Mesenteric fat pad (tissue), 1 donor: ENCODE results near the gene EMC1. TPM values are rescaled to one million over a fixed set of nuclear protein-coding genes. Genes with fewer than 3 reads are reported as not detected.
"Not testable (repeated sequence)": the region's sequence is repeated elsewhere in the genome, so short reads cannot be mapped to it uniquely, and the experiment has no call there.

Source experiments
- DNase-seq: peaks from one replicate; pipeline ENCODE4 v3.0.0-alpha.2; 2020; ENCODE audit warnings: low spot score
- long read RNA-seq: library from polyadenylated mRNA; unstranded; transcript quantifications from one replicate; pipeline ENCODE4 v2.0.0, GENCODE V29; 2020
- total RNA-seq: library from RNA; stranded (reverse); fragmentation: NEBNext Ultra II Directional; extraction: Animal tissue kit (Norgen Biotek cat#: 25700); gene quantifications from one replicate; pipeline ENCODE4 v1.2.1, GENCODE V29; 2021
- donor health status: DM: yes; HTN: yes; CAD: no.

Gene EMC1
- total RNA-seq = 39.9 TPM
- long read RNA-seq, full-length matches to known transcripts = 21 of 41 reads
- long read RNA-seq, partial matches to known transcripts = 11 of 41 reads
- long read RNA-seq, other reads (novel, unspliced or antisense) = 9 of 41 reads

GRCh38 chr1:19251305-19252196 lies at the start of gene EMC1, which contains the start of gene MRTO4:
EMC1 (minus strand) TSS chr1:19251524; CDS start chr1:19251509, 15 bp downstream.
MRTO4 (plus strand) TSS chr1:19251805; CDS start chr1:19251836, 31 bp downstream.
- DNase-seq = peak; percentile 95

GRCh38 chr1:19300211-19300610 lies 48.9 kb upstream of the EMC1 start:
- DNase-seq = no peak

- no peak for DNase-seq
Measured at GRCh38 chr1:19294638-19295037, 43.3 kb upstream of the EMC1 start.

- no peak for DNase-seq
Measured at GRCh38 chr1:19289244-19289643, 37.9 kb upstream of the EMC1 start.

- not testable (repeated sequence) for DNase-seq
Measured at GRCh38 chr1:19288324-19289241, 37.3 kb upstream of the EMC1 start, which contains the start of gene AKR7A3. AKR7A3 (minus strand) TSS chr1:19288770; CDS start chr1:19288709, 61 bp downstream.

- DNase-seq = no peak
Measured at GRCh38 chr1:19287436-19288185, 36.3 kb upstream of the EMC1 start.

GRCh38 chr1:19285807-19286206 lies 34.5 kb upstream of the EMC1 start:
- DNase-seq = not testable (repeated sequence)

- DNase-seq = not testable (repeated sequence)
Measured at GRCh38 chr1:19285366-19285765, 34.0 kb upstream of the EMC1 start.

GRCh38 chr1:19284881-19285280 lies 33.6 kb upstream of the EMC1 start:
- no peak for DNase-seq

GRCh38 chr1:19283891-19284290 lies 32.6 kb upstream of the EMC1 start:
- DNase-seq = no peak

- no peak for DNase-seq
Measured at GRCh38 chr1:19274636-19275035, 23.3 kb upstream of the EMC1 start.

GRCh38 chr1:19273844-19274531 lies 22.7 kb upstream of the EMC1 start:
- DNase-seq = peak; percentile 71

GRCh38 chr1:19273106-19273843 lies 22.0 kb upstream of the EMC1 start:
- DNase-seq = peak; percentile 64

- DNase-seq = no peak
Measured at GRCh38 chr1:19272064-19272463, 20.7 kb upstream of the EMC1 start.

GRCh38 chr1:19270343-19270730 lies 19.0 kb upstream of the EMC1 start:
- not testable (repeated sequence) for DNase-seq

GRCh38 chr1:19269427-19270342 lies 18.4 kb upstream of the EMC1 start:
- not testable (repeated sequence) for DNase-seq

GRCh38 chr1:19268445-19268844 lies 17.1 kb upstream of the EMC1 start:
- DNase-seq = no peak

GRCh38 chr1:19262744-19263143 lies 11.4 kb upstream of the EMC1 start:
- DNase-seq = no peak
